ENCODE measurements around the gene ZNF827. TPM values are rescaled to one million over a fixed set of nuclear protein-coding genes. Genes with fewer than 3 reads are reported as not detected.

Gene ZNF827
- total and polyA plus RNA-seq, 2 of the 13 experiments (the other 11 are each of a cell fraction or from before 2014, with no cell fraction given), result 2.8 TPM

GRCh38 chr4:145930592-145930991 is 8.0 kb downstream of the ZNF827 start:
- no peaks in the 10 kb centered on the region; a peak in 1 of 5 replicates for H3K36me3 ChIP-seq (replicated peaks in 1 of 2; ENCODE audit: control insufficient read depth in 1 of 2, insufficient read depth in 2 of 2, low read length in 2 of 2)

More at GRCh38 chr4:145930592-145930991, 8.0 kb downstream of the ZNF827 start:
- ATAC-seq (no peak), FAIRE-seq (no peak), DNase-seq (ENCODE audit: low spot score) (no peak)
- H3K9me3 ChIP-seq (ENCODE audit: low read length), result no peaks in the 10 kb centered on the region
- peaks cover 29% of the 10 kb centered on the region for H3K79me2 ChIP-seq (ENCODE audit: insufficient read depth, low read length)
- intact Hi-C loops (cut with micrococcal nuclease; ENCODE audit: unreplicated experiment) (no loop called here), in situ Hi-C loops (cut with HindIII; ENCODE audit: extremely low pct_ligation_motif_present, low pct_unique_long_range_greater_than_20kb) (loop anchor here (10.0 kb wide), 1 partner anchor 196 kb away; no protein-coding TSS in a partner anchor)
- peaks cover 6% of the 10 kb centered on the region; the same call in 1 of the 2 replicates for H4K20me1 ChIP-seq (ENCODE audit: insufficient read depth, low read length)
- H3K4me1 ChIP-seq (ENCODE audit: insufficient read depth, low read length), result peaks cover 28% of the 10 kb centered on the region
- 96% methylated on average over 8 of the region's 8 CpGs for WGBS (ENCODE audit: low lambda C conversion rate)
- no peak overlapping the region for H3K27ac ChIP-seq (ENCODE audit: extremely low read length, insufficient read depth, low read length)
- H3K4me3 ChIP-seq (replicated peaks in 1 of 3; ENCODE audit: insufficient read depth in 1 of 3, low read depth in 2 of 3, low read length in 3 of 3), result no peak overlapping the region
- no peak overlapping the region for H3K4me2 ChIP-seq (ENCODE audit: low read depth, low read length)
- H2AFZ ChIP-seq (ENCODE audit: low read length), result no peak overlapping the region
- no peak overlapping the region for H3K9ac ChIP-seq (ENCODE audit: insufficient read depth, low read depth, low read length)
- POLR2A ChIA-PET, result no interaction called here
- no peak for TF ChIP-seq POGZ (CRISPR knock-in tag; IDR thresholded peaks at IDR 0.05)
- TF ChIP-seq MED13 (CRISPR knock-in tag; IDR thresholded peaks at IDR 0.05), result no peak
- TF ChIP-seq MATR3 (CRISPR knock-in tag; IDR thresholded peaks at IDR 0.05), result no peak
- TF ChIP-seq MLXIP (CRISPR knock-in tag; IDR thresholded peaks at IDR 0.05; ENCODE audit: borderline replicate concordance), result no peak
- no peak for TF ChIP-seq TSC22D2 (CRISPR knock-in tag; IDR thresholded peaks at IDR 0.05; ENCODE audit: borderline replicate concordance)
- no peak for TF ChIP-seq TP53 (CRISPR knock-in tag; conservative IDR thresholded peaks at IDR 0.05)
- no peak for TF ChIP-seq KIAA2018 (CRISPR knock-in tag; IDR thresholded peaks at IDR 0.05; ENCODE audit: borderline replicate concordance)
- TF ChIP-seq EP300 (IDR thresholded peaks at IDR 0.05; ENCODE audit: low read depth in 2 of 2, low read length in 2 of 2), result no peak
- TF ChIP-seq EP300 (CRISPR knock-in tag; IDR thresholded peaks at IDR 0.05; ENCODE audit: borderline replicate concordance), result no peak
- no TSS peak for BruUV-seq (replicated peaks)
- no peaks in the 10 kb centered on the region for H3K27me3 ChIP-seq (ENCODE audit: control insufficient read depth in 1 of 2, insufficient read depth in 2 of 2, low read length in 2 of 2)
- CTCF ChIA-PET (ENCODE audit: low intra/inter-chr PET ratio, low total read pairs), result no interaction called here

Measured in HepG2 (cell line).